Colonic mucosa (tissue), 4 donors: ENCODE results near the gene PGC. TPM values are rescaled to one million over a fixed set of nuclear protein-coding genes. Genes with fewer than 3 reads are reported as not detected.

Experiments
- DNase-seq: peaks from one replicate; pipeline ENCODE4 v3.0.0-alpha.2; 2020
- H3K27ac ChIP-seq: fragments of 200-600 bp; one replicate; pipeline ENCODE4 v1.8.0; 2021
- H3K27me3 ChIP-seq: fragments of 200-600 bp; one replicate; pipeline ENCODE4 v1.8.0; 2021
- H3K36me3 ChIP-seq: fragments of 200-600 bp; one replicate; pipeline ENCODE4 v1.8.0; 2021
- H3K4me1 ChIP-seq: fragments of 200-600 bp; one replicate; pipeline ENCODE4 v1.8.0; 2021; ENCODE audit warnings: mild to moderate bottlenecking
- H3K4me3 ChIP-seq: fragments of 200-600 bp; one replicate; pipeline ENCODE4 v1.8.0; 2021
- H3K9ac ChIP-seq, 2 donors: one replicate each; pipeline ENCODE4 v1.7.0; 2013; ENCODE audit warnings: control low read depth in 2 of 2, low read depth in 2 of 2, low read length in 2 of 2
- H3K9me3 ChIP-seq: fragments of 200-600 bp; one replicate; pipeline ENCODE4 v1.8.0; 2021
- intact Hi-C: fragments of 100-400 bp; cut with DNase I; formaldehyde crosslinking; loops from one replicate; pipeline ENCODE4 v1.14.1; 2022
- total RNA-seq, 2 donors: library from RNA; stranded (reverse); fragmentation: NEBNext Ultra II Directional in 1 of 2; extraction: Animal tissue kit (Norgen Biotek cat#: 25700) in 1 of 2; gene quantifications; one replicate each; pipeline ENCODE4 v1.2.1, GENCODE V29; 2021
- TF ChIP-seq, protein P1 (sequence below): fragments of 200-600 bp; IDR thresholded peaks from one replicate; pipeline ENCODE4 v1.8.0; 2022; ENCODE audit warnings: antibody characterized with exemption, mild to moderate bottlenecking
- donor health status: healthy.
- donor health status: DM: no; HTN: no; CAD: no.
- donor health status: DM: no; HTN: no; CAD: no.

PGC gene
- total RNA-seq, 2 donors from 2014 or later: 1.7 TPM; not detected in 1

GRCh38 chr6:41694815-41695526, 52.2 kb downstream of the PGC start:
- no peaks in the 10 kb centered on the region for H3K9me3 ChIP-seq
- H3K27ac ChIP-seq: no peak overlapping the region
- no peaks in the 10 kb centered on the region for H3K27me3 ChIP-seq
- no peaks in the 10 kb centered on the region for H3K36me3 ChIP-seq
- intact Hi-C loops: no loop called here
- no peak overlapping the region for H3K4me3 ChIP-seq
- TF ChIP-seq, protein P1, sequence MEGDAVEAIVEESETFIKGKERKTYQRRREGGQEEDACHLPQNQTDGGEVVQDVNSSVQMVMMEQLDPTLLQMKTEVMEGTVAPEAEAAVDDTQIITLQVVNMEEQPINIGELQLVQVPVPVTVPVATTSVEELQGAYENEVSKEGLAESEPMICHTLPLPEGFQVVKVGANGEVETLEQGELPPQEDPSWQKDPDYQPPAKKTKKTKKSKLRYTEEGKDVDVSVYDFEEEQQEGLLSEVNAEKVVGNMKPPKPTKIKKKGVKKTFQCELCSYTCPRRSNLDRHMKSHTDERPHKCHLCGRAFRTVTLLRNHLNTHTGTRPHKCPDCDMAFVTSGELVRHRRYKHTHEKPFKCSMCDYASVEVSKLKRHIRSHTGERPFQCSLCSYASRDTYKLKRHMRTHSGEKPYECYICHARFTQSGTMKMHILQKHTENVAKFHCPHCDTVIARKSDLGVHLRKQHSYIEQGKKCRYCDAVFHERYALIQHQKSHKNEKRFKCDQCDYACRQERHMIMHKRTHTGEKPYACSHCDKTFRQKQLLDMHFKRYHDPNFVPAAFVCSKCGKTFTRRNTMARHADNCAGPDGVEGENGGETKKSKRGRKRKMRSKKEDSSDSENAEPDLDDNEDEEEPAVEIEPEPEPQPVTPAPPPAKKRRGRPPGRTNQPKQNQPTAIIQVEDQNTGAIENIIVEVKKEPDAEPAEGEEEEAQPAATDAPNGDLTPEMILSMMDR: no peak
- H3K4me1 ChIP-seq: no peaks in the 10 kb centered on the region
- H3K9ac ChIP-seq: peak overlapping the region in 1 of 2 donors; percentile 6
- no peak for DNase-seq

DNA sequence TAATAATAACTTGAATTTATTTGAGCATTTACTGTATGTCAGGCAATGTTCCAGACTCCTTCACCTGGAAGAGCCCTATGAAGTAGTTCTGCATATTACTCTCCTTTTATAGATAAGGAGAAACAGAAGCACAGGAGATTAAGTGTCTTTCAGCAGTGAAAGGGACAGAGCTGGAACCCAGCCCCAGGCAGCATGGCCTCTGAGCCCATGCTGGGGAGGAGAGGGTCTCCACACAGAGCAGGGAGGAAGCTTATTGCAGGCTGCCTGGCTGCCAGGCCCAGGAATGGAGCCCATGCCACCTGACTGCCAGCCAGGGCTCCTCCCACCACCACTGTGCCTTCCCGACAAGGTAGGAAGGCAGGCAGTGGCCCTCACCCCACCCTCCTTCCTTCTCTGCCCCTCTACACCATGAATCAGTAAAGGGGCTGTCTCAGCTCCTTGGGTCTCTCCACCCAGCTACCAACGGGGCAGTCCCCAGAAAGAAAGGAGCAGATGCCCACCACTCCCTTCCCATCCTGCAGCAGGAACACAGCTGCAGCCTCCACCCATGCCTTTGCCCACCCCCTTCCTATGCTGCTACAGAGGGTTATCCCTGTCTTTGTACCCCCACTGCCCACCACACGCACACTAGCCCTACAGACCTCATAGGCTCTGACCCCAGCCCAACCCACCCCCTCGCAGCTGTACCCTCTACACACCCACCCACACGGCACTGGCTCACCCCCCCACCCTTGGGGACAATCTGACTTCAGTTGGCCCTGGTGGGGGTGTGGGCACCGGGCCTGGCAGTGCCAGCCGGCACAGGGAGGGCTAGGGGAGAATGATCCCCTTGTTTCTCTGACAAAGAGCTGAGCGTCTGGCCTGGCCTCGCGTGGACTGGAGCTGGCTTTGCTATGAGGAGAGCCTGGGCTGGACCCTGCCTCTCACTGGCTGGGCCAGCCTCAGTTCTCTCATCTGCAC, 53.6 kb downstream of the PGC start:
- no peak overlapping the region for H3K27ac ChIP-seq
- H3K4me1 ChIP-seq: no peaks in the 10 kb centered on the region
- no peak for DNase-seq
- H3K4me3 ChIP-seq: no peak overlapping the region
- no peaks in the 10 kb centered on the region for H3K9me3 ChIP-seq
- TF ChIP-seq, protein P1: no peak
- intact Hi-C loops: no loop called here
- no peak overlapping the region for H3K9ac ChIP-seq
- H3K27me3 ChIP-seq: no peaks in the 10 kb centered on the region
- no peaks in the 10 kb centered on the region for H3K36me3 ChIP-seq

- no peaks in the 10 kb centered on the region for H3K9me3 ChIP-seq
- TF ChIP-seq, protein P1: no peak
- DNase-seq: no peak
- H3K27me3 ChIP-seq: no peaks in the 10 kb centered on the region
- no peaks in the 10 kb centered on the region for H3K36me3 ChIP-seq
- H3K4me1 ChIP-seq: no peaks in the 10 kb centered on the region
- no peak overlapping the region for H3K27ac ChIP-seq
- no peak overlapping the region for H3K4me3 ChIP-seq
- no peak overlapping the region for H3K9ac ChIP-seq
- intact Hi-C loops: no loop called here
Observed at GRCh38 chr6:41692730-41693129, 54.5 kb downstream of the PGC start.

DNA sequence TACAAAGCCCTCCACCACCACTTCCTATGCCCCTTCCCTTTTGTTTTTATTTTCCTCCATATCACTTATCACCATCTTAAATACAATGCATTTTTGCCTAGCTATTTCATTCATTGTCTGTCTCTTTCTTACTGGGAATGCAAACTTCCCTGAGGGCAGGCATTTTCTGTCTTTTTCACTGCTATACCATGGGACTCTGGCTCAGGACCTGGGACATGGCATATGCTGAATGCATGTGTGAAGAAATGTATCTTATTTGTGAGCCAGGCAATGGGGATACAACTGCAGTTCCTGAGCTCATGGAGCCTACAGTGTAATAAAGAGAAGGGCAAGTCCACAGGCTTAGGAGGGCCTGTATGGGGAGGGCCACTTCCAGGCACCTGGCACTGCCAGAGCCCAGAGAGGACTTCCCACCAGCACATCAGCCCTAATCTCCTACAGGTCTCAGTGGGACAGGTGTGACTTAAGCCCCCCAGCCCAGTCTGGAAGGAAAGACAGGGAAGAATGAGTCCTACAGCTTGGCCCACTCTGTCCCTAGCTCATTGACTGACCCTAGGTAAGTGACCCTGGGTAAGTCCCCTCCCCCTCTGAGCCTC, 55.0 kb downstream of the PGC start:
- Histone ChIP-seq H3K4me1 (no peaks in the 10 kb centered on the region), H3K27ac (no peak overlapping the region), H3K9ac (no peak overlapping the region), H3K27me3 (no peaks in the 10 kb centered on the region), H3K9me3 (no peaks in the 10 kb centered on the region), H3K36me3 (no peaks in the 10 kb centered on the region), H3K4me3 (no peak overlapping the region)
- DNase-seq: no peak
- intact Hi-C loops: no loop called here
- TF ChIP-seq, protein P1: no peak

DNA sequence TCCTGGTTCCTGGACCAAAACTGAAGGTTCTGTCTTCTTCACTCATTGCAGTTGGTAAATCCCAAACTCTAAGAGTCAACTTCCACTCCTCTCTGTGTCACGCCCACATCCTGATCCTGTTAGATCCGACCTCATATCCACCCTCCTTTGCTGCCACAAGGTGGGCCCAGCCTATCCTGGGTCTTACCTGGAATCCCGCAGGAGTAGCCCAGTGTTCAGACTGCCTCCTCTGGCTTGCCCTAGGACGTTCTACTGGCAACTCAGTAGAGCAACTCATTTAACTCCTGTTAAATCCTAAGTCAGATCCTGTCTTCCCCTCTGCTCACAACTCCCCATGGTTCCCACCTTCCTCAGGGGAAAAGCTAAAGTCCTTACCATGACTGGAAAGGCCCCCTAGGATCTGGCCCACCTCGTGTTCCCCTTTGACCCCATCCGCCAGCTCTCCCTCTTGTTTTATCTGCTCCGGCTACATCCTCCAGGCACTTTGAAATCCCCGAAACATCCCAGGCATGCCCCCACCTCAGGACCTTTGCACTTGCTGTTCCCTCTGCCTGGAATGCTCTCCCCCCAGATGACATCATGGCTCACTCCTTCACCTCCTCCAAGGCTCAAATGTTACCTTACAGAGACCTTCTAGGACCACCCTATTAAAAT, 55.6 kb downstream of the PGC start:
- Histone ChIP-seq H3K9me3 (no peaks in the 10 kb centered on the region), H3K4me3 (no peak overlapping the region), H3K27me3 (no peaks in the 10 kb centered on the region), H3K9ac (no peak overlapping the region), H3K36me3 (no peaks in the 10 kb centered on the region), H3K27ac (no peak overlapping the region), H3K4me1 (no peaks in the 10 kb centered on the region)
- TF ChIP-seq, protein P1: no peak
- intact Hi-C loops: no loop called here
- DNase-seq: no peak
